NCI-H345 (cell line): ENCODE data around the gene SOX13.

Source experiments
- DNase-seq: peaks from one replicate; lab custom pipeline; 2025; lab: John Stamatoyannopoulos, UW

The SOX13 gene

GRCh38 chr1:204130981-204131892 is 58.3 kb downstream of the SOX13 start:
- no peak for DNase-seq

GRCh38 chr1:204131978-204132377 is 59.1 kb downstream of the SOX13 start:
- no peak for DNase-seq

GRCh38 chr1:204132718-204133117 is 59.8 kb downstream of the SOX13 start:
- DNase-seq: no peak

GRCh38 chr1:204134103-204134502 is 61.2 kb downstream of the SOX13 start:
- no peak for DNase-seq

- DNase-seq: no peak
These were observed 63.9 kb downstream of the SOX13 start for GRCh38 chr1:204136814-204137213.

- DNase-seq: no peak
These were observed 66.2 kb downstream of the SOX13 start for GRCh38 chr1:204139088-204139487.

GRCh38 chr1:204139952-204140351 is 67.0 kb downstream of the SOX13 start:
- DNase-seq: no peak

GRCh38 chr1:204141131-204141530 is 68.2 kb downstream of the SOX13 start:
- no peak for DNase-seq

GRCh38 chr1:204142032-204142974 is 69.4 kb downstream of the SOX13 start:
- DNase-seq: no peak

GRCh38 chr1:204143276-204144041 is 70.5 kb downstream of the SOX13 start:
- DNase-seq: no peak

- DNase-seq: no peak
These were observed 72.2 kb downstream of the SOX13 start for GRCh38 chr1:204145033-204145504.

GRCh38 chr1:204146309-204146708 is 73.4 kb downstream of the SOX13 start:
- no peak for DNase-seq

GRCh38 chr1:204146965-204147364 is 74.0 kb downstream of the SOX13 start:
- no peak for DNase-seq

GRCh38 chr1:204147406-204148383 is 74.8 kb downstream of the SOX13 start:
- DNase-seq: no peak

GRCh38 chr1:204149107-204149506 is 76.2 kb downstream of the SOX13 start:
- DNase-seq: no peak

GRCh38 chr1:204149635-204150565 is 77.0 kb downstream of the SOX13 start:
- DNase-seq: no peak

GRCh38 chr1:204150702-204151551 is 78.0 kb downstream of the SOX13 start:
- no peak for DNase-seq

GRCh38 chr1:204151552-204152309 is 78.8 kb downstream of the SOX13 start, which contains the start of gene ETNK2:
TSS of gene ETNK2 (minus strand) at chr1:204152044. CDS start at chr1:204151852, 192 bp downstream.
- DNase-seq: peak; percentile 75
